HG03103 (cell line): Measurements from ENCODE around the gene DCT.
"Not testable (repeated sequence)": the region's sequence is repeated elsewhere in the genome, so short reads cannot be mapped to it uniquely, and the experiment has no call there.

Experiments used
- ATAC-seq: cut with Tn5 transposase; IDR thresholded peaks from one replicate; pipeline ENCODE4 v1.9.1; 2021; ENCODE audit warnings: low read depth; ENCODE audit not compliant: unreplicated experiment

The DCT gene

GRCh38 chr13:94479616-94480015 lies at the start of gene DCT:
Gene DCT, minus strand, starts transcription at chr13:94479682. Its CDS starts 427 bp downstream, at chr13:94479255.
- no peak for ATAC-seq

DNA sequence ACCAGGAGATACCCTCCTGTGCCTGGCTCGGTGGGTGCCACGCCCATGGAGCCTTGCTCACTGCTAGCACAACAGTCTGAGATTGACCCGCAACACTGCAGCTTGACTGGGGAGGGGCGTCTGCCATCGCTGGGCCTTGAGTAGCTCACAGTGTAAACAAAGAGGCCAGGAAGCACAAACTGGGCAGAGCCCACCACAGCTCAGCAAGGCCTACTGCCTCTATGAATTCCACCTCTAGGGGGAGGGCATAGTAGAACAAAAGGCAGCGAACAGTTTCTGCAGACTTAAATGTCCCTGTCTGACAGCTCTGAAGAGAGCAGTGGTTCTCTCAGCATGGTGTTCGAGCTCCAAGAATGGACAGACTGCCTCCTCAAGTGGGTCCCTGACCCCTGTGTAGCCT lies 47.5 kb upstream of the DCT start:
- ATAC-seq, result not testable (repeated sequence)

DNA sequence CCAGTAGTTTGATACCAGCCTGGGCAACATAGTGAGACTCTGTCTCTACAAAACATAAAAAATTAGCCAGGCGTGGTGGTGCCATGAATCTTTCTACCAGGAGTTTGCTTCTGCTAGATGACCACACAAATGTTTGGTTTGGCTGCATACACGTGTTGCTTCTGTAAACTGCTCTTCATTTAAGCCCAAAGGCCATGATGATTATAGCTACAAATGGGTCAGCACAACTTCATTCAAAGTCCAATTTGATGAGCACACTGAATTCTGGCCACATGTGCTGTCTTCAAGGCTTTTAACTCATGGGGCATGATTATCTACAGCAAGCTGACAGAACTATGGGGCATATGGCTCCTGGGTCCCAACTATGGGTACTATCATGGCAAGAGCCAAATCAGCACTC lies 46.3 kb upstream of the DCT start:
- no peak for ATAC-seq

GRCh38 chr13:94524407-94524806 lies 44.9 kb upstream of the DCT start:
- ATAC-seq, result no peak

GRCh38 chr13:94520001-94520400 lies 40.5 kb upstream of the DCT start:
- no peak for ATAC-seq

DNA sequence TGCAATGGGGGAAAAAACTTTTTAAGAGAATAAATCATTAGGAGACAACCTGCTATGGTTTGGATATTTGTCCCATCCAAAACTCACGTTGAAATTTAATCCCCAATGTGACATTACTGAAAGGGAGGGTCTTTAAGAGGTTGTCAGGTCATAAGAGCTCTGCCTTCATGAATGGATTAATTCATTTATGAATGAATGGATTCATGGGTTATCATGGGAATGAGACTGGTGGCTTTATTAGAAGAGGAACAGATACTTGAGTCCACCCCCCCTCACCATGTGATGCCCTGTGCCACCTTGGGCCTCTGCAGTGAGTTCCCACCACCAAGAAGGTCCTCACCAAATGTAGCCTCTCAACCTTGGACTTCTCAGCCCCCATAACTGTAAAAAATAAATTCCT lies 37.0 kb upstream of the DCT start:
- no peak for ATAC-seq

DNA sequence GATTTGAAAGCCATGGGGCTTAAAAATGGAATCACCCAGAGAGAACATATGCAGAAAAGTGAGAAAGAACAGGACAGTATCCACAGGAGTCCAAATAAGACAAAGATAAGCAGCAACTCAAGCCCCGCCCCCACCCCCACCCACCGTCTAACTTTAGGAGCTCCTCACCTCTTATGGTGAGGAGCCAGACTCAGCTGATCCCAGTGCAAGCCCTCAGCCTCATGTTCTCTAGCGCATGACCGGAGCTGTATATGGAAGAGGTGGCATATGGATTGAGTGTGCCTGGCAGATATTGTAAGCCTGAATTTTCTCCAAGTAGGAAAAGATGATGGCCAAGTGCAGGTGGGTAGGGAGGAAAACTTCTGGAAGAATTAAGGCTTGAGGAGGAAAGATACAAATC lies 36.4 kb upstream of the DCT start:
- ATAC-seq, result no peak

DNA sequence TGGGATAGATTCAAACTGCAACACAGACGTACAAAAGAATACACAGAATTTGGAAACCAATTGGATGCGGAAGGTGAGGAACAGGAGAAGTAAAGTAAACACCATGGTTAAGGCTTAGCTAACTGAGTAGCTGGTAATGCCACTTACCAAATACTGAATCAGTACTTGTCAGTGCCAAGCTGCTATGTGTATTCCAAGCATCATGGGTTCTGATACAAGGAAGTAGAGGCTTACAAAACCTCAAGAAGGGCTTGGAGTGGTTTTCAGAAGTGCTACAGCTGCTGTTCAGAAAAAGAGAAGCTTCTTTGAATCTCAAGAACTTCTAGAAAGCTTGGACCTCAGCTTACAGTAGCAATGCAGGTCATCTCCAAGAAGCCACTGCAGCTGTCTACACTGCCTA lies 35.9 kb upstream of the DCT start:
- ATAC-seq, result no peak

GRCh38 chr13:94513026-94513425 lies 33.5 kb upstream of the DCT start:
- ATAC-seq, result no peak

- no peak for ATAC-seq
Measured at GRCh38 chr13:94505730-94506129, 26.2 kb upstream of the DCT start.

DNA sequence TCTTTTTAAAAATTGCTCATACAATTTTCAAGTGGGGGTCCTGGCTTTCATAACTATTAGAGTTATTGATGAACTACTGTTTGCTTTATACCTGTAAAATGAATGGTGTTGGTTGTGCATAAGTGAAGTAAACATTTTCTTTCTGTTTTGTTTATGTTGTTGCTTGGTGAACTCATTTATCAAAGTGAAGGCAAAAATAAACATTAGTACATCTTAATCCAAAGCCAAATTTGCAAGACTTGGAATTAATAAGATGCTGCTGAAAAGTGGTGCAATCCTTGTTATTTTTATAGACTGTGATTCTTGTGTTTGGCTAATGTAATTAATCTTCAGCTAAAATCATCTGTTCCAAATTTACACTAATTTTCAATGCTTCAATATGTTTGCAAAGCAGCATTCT lies 24.4 kb upstream of the DCT start:
- no peak for ATAC-seq

- not testable (repeated sequence) for ATAC-seq
Measured at GRCh38 chr13:94498831-94499230, 19.3 kb upstream of the DCT start.

- no peak for ATAC-seq
Measured at GRCh38 chr13:94495806-94496205, 16.3 kb upstream of the DCT start.

- ATAC-seq, result no peak
Measured at GRCh38 chr13:94494026-94494425, 14.5 kb upstream of the DCT start.

- ATAC-seq, result no peak
Measured at GRCh38 chr13:94487043-94487442, 7.6 kb upstream of the DCT start.

DNA sequence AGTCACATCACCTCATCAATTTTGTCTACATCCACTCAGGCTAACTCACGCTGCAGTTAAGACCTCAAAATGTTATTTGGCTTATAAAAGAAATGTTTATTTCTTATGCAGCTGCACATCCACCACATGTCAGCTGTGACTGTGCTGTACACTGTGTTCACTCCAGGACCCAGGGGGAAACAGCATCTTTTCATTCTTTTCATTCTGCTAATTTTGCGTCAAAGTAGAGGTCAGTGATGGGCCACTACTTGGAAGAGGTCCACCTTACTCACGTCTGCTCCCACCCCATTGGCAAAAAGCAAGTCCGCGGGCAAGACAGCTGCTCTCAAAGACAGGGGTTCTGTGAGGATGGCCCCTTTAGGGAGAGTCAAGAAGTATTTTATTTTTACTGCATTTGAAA lies 4.5 kb upstream of the DCT start:
- ATAC-seq, result no peak

DNA sequence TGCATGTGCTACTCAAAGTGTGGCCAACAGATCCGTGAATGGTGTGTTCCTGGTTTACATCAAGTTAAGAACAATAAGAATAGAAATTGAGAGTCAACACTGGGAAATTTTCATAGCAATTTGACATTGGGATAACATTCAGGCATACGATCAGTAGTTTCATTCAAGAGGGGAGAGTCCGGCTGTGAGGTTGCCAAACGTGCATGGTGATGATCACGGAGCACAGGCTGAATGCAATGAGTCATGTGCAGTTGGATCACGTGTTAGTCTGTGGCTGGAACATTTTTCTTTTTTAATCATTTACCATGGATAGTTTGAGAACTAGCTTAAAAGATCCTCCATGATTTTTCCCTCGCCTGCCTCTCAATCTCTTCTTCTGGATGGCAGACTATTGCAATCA lies 2.5 kb upstream of the DCT start:
- ATAC-seq, result no peak

- no peak for ATAC-seq
Measured at GRCh38 chr13:94480672-94481145, 1.2 kb upstream of the DCT start.

DNA sequence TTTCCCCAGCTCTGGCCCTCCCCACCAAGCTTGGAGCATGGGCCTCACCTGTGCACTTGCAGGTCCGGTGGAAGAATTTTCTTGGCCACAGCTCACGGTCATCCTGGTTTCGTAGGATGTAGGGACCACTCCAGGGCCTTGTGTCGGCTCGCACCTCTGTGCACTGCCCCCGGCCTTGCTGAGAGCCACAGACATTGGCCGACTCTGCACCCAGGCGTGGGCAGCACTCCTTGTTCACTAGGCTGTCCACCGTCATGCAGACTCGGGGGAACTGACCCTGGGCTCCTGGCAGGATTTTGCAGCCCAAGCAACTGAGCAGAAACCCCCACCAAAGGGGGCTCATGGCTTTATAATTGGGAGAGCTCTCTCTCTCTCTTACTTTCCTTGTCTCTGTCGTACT lies 569 bp downstream of the DCT start:
- ATAC-seq, result no peak

- no peak for ATAC-seq
Measured at GRCh38 chr13:94470126-94470525, 9.4 kb downstream of the DCT start.

DNA sequence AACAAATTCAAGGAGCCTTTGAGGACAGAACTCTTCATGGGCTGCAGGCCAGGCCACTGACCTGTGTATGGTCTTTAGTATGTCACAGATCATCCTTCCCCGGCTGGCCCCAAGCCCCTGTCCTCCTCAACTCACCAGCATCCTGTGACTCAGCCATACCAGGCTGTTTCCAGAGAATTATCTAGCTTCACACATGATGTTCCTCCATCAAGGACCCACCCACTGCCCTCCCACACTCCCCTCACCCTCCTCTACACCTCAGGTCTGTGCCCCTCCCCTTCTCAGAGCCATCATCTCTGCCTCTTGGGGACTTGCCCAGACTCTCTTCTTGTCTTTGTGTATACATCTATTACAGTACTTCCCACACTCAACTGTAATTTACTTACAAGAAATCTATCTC lies 14.7 kb downstream of the DCT start:
- no peak for ATAC-seq

- ATAC-seq, result no peak
Measured at GRCh38 chr13:94462670-94463069, 16.8 kb downstream of the DCT start.

DNA sequence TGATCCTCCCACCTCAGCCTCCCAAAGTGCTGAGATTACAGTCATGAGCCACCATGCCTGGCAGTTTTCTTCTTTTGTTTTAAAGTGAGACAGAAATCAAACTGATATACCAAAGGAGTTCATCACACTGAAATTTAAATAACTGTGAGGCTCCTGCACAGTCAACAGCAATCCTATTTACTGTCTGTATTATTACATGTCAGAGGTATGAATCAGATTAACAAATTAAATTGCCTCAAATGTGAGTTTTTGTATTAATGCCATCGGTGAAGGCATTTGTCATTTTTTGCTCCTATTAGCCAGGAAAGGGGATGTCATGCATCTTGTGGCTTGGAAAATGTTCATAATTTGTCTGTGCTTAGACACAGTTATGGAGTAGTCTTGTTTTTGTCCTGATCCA lies 20.4 kb downstream of the DCT start:
- no peak for ATAC-seq
